Peyer's patch (tissue), 4 donors: Measurements from ENCODE around the gene CDK2.

Source experiments
- CTCF ChIP-seq, 6 experiments: fragments of 450-650 bp in 4 of 6; fragments of 200-600 bp in 2 of 6; sonication (generic) in 1 of 6; IDR thresholded peaks; one replicate each; pipeline ENCODE4 v1.5.1; 2017 to 2019; ENCODE audit warnings: antibody characterized with exemption in 6 of 6, mild to moderate bottlenecking in 3 of 6, moderate library complexity in 1 of 6
- POLR2A ChIP-seq, 2 donors: fragments of 450-650 bp; IDR thresholded peaks; one replicate each; pipeline ENCODE4 v1.5.1; 2017; ENCODE audit warnings: antibody characterized with exemption in 2 of 2, mild to moderate bottlenecking in 2 of 2, moderate library complexity in 2 of 2

DNA sequence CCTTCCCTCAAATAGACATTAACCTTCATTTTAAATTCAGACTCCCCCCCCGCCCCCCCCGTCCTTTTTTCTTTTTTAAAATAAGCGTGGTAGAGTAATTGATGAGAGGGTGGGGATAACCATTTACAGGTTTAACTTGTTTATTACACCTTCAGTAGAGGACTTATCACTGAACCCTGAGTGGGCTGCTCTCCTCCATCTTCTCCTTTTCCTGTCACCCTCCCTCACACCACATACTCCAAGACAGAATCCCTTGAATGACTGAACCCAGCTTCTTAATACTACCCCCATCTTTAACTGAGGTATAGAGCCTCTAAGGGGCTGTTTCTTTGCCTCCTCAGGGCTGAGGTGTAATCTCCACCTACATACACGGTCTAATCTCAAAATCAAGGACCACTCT, 50.6 kb downstream of the CDK2 start:
- no peak for TF ChIP-seq CTCF (IDR thresholded peaks at IDR 0.05)
- no peak for TF ChIP-seq POLR2A (IDR thresholded peaks at IDR 0.05)
